WTC11 (cell line): ENCODE measurements around the gene MAP2K1. TPM values are rescaled to one million over a fixed set of nuclear protein-coding genes. Genes with fewer than 3 reads are reported as not detected.

Source experiments
- ATAC-seq: fragments of 200-7000 bp; cut with Tn5 transposase; 2 replicates; pipeline ENCODE4 v1.10.0; 2021; ENCODE audit warnings: mild to moderate bottlenecking, moderate library complexity
- CTCF ChIA-PET: fragments of 300-600 bp; sonication (Branson Sonifier 250); formaldehyde crosslinking; loops from one replicate; lab custom pipeline; 2021; ENCODE audit warnings: antibody characterized with exemption; lab: Charles Lee
- POLR2A ChIA-PET: fragments of 350-600 bp; sonication (Branson Sonifier 250); formaldehyde crosslinking; loops from one replicate; lab custom pipeline; 2021; ENCODE audit warnings: antibody characterized with exemption; lab: Charles Lee
- DNase-seq: peaks from one replicate; pipeline ENCODE4 v3.0.0; 2021; ENCODE audit warnings: low spot score
- H3K27ac Mint-ChIP-seq: 2 replicates; pipeline ENCODE4 v1.8.0; 2021; ENCODE audit warnings: mixed read lengths
- H3K27me3 Mint-ChIP-seq: 2 replicates; pipeline ENCODE4 v1.8.0; 2021; ENCODE audit warnings: low read depth, mild to moderate bottlenecking, moderate library complexity, mixed read lengths
- H3K36me3 Mint-ChIP-seq: 2 replicates; pipeline ENCODE4 v1.8.0; 2021; ENCODE audit warnings: mixed read lengths
- H3K4me1 Mint-ChIP-seq: 2 replicates; pipeline ENCODE4 v1.8.0; 2022; ENCODE audit warnings: mixed read lengths
- H3K4me3 Mint-ChIP-seq: 2 replicates; pipeline ENCODE4 v1.8.0; 2021; ENCODE audit warnings: mild to moderate bottlenecking, moderate library complexity, mixed read lengths
- H3K9me3 Mint-ChIP-seq: 2 replicates; pipeline ENCODE4 v1.8.0; 2021; ENCODE audit warnings: mixed read lengths
- AR ChIP-seq: fragments of 250-450 bp; sonication (Bioruptor Pico); IDR thresholded peaks from 2 replicates; pipeline ENCODE4 v1.9.0; 2021; ENCODE audit warnings: mild to moderate bottlenecking
- ATF2 ChIP-seq: sonication (generic); formaldehyde crosslinking; IDR thresholded peaks from 2 replicates; pipeline ENCODE4 v1.8.1; 2022; ENCODE audit warnings: low read depth, missing genetic modification reagents, borderline replicate concordance
- ATF6 ChIP-seq: sonication (generic); formaldehyde crosslinking; IDR thresholded peaks from 2 replicates; pipeline ENCODE4 v1.8.1; 2023; ENCODE audit warnings: mild to moderate bottlenecking, missing genetic modification reagents
- ERG ChIP-seq: fragments of 250-450 bp; sonication (Bioruptor Pico); IDR thresholded peaks from 2 replicates; pipeline ENCODE4 v1.8.0; 2021; ENCODE audit warnings: mild to moderate bottlenecking
- NFATC4 ChIP-seq: fragments of 250-450 bp; sonication (Bioruptor Pico); IDR thresholded peaks from 2 replicates; pipeline ENCODE4 v1.9.0; 2021; ENCODE audit warnings: mild to moderate bottlenecking
- NR3C1 ChIP-seq: sonication (generic); formaldehyde crosslinking; conservative IDR thresholded peaks from 2 replicates; pipeline ENCODE4 v1.8.1; 2023; ENCODE audit warnings: low read depth, mild to moderate bottlenecking, missing genetic modification reagents
- TCF7 ChIP-seq: sonication (generic); formaldehyde crosslinking; IDR thresholded peaks from 2 replicates; pipeline ENCODE4 v1.8.0; 2022; ENCODE audit warnings: mild to moderate bottlenecking, low read depth, missing genetic modification reagents, moderate library complexity
- USF1 ChIP-seq: sonication (generic); formaldehyde crosslinking; IDR thresholded peaks from 2 replicates; pipeline ENCODE4 v1.8.0; 2022; ENCODE audit warnings: mild to moderate bottlenecking, missing genetic modification reagents
- ZNF396 ChIP-seq: fragments of 250-450 bp; sonication (Bioruptor Pico); IDR thresholded peaks from 2 replicates; pipeline ENCODE4 v1.8.0; 2021; ENCODE audit warnings: mild to moderate bottlenecking, moderate library complexity, borderline replicate concordance
- ZNF416 ChIP-seq: fragments of 250-450 bp; sonication (Bioruptor Pico); IDR thresholded peaks from 2 replicates; pipeline ENCODE4 v1.9.0; 2021; ENCODE audit warnings: mild to moderate bottlenecking, inconsistent platforms
- total RNA-seq: library from RNA; stranded (reverse); gene quantifications from 3 replicates; pipeline ENCODE4 v1.2.3, GENCODE V29; 2021
- TF ChIP-seq, protein P1 (sequence below): sonication (generic); formaldehyde crosslinking; IDR thresholded peaks from 2 replicates; pipeline ENCODE4 v1.8.1; 2022; ENCODE audit warnings: mild to moderate bottlenecking, moderate library complexity, missing genetic modification reagents
- TF ChIP-seq, protein P2 (sequence below): sonication (generic); formaldehyde crosslinking; IDR thresholded peaks from 2 replicates; pipeline ENCODE4 v1.8.0; 2022; ENCODE audit warnings: mild to moderate bottlenecking, missing genetic modification reagents
- TF ChIP-seq, protein P3 (sequence below): fragments of 250-450 bp; sonication (Bioruptor Pico); IDR thresholded peaks from 2 replicates; pipeline ENCODE4 v2.1.2; 2022; ENCODE audit warnings: mild to moderate bottlenecking, moderate library complexity
- TF ChIP-seq, protein P4 (sequence below): fragments of 200-600 bp; IDR thresholded peaks from 2 replicates; pipeline ENCODE4 v1.8.0; 2022; ENCODE audit warnings: antibody characterized with exemption
- TF ChIP-seq, protein P5 (sequence below): sonication (generic); formaldehyde crosslinking; IDR thresholded peaks from 2 replicates; pipeline ENCODE4 v1.8.1; 2023; ENCODE audit warnings: mild to moderate bottlenecking, missing genetic modification reagents, moderate library complexity

The MAP2K1 gene
- total RNA-seq, 1 experiment from 2014 or later: 93.0 TPM

GRCh38 chr15:66477011-66477410 is 90.3 kb downstream of the MAP2K1 start:
- Mint-ChIP-seq H3K4me3 (no peak overlapping the region), H3K27me3 (no peaks in the 10 kb centered on the region), H3K27ac (peak overlapping the region; percentile 59), H3K9me3 (no peaks in the 10 kb centered on the region), H3K36me3 (peaks cover 16% of the 10 kb centered on the region), H3K4me1 (peaks cover 59% of the 10 kb centered on the region)
- ATAC-seq: no peak
- no peak for DNase-seq
- CTCF ChIA-PET: no interaction called here
- POLR2A ChIA-PET: interaction anchor here (0.5 kb wide), 1 partner anchor 51 kb away, joined by 4 read pairs; no protein-coding TSS in a partner anchor
- TF ChIP-seq, protein P1, sequence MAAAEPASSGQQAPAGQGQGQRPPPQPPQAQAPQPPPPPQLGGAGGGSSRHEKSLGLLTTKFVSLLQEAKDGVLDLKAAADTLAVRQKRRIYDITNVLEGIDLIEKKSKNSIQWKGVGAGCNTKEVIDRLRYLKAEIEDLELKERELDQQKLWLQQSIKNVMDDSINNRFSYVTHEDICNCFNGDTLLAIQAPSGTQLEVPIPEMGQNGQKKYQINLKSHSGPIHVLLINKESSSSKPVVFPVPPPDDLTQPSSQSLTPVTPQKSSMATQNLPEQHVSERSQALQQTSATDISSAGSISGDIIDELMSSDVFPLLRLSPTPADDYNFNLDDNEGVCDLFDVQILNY (CRISPR knock-in tag): no peak
- TF ChIP-seq NR3C1: no peak
- TF ChIP-seq ATF2 (CRISPR knock-in tag): no peak
- TF ChIP-seq ZNF396 (CRISPR knock-in tag): no peak
- TF ChIP-seq USF1 (CRISPR knock-in tag): no peak
- TF ChIP-seq, protein P2, sequence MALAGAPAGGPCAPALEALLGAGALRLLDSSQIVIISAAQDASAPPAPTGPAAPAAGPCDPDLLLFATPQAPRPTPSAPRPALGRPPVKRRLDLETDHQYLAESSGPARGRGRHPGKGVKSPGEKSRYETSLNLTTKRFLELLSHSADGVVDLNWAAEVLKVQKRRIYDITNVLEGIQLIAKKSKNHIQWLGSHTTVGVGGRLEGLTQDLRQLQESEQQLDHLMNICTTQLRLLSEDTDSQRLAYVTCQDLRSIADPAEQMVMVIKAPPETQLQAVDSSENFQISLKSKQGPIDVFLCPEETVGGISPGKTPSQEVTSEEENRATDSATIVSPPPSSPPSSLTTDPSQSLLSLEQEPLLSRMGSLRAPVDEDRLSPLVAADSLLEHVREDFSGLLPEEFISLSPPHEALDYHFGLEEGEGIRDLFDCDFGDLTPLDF (CRISPR knock-in tag): no peak
- TF ChIP-seq, protein P3, sequence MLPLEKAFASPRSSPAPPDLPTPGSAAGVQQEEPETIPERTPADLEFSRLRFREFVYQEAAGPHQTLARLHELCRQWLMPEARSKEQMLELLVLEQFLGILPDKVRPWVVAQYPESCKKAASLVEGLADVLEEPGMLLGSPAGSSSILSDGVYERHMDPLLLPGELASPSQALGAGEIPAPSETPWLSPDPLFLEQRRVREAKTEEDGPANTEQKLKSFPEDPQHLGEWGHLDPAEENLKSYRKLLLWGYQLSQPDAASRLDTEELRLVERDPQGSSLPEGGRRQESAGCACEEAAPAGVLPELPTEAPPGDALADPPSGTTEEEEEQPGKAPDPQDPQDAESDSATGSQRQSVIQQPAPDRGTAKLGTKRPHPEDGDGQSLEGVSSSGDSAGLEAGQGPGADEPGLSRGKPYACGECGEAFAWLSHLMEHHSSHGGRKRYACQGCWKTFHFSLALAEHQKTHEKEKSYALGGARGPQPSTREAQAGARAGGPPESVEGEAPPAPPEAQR: no peak
- no peak for TF ChIP-seq AR (CRISPR knock-in tag)
- TF ChIP-seq ZNF416 (CRISPR knock-in tag): no peak
- no peak for TF ChIP-seq ATF6
- no peak for TF ChIP-seq NFATC4 (CRISPR knock-in tag)
- TF ChIP-seq ERG (CRISPR knock-in tag): no peak
- TF ChIP-seq, protein P4, sequence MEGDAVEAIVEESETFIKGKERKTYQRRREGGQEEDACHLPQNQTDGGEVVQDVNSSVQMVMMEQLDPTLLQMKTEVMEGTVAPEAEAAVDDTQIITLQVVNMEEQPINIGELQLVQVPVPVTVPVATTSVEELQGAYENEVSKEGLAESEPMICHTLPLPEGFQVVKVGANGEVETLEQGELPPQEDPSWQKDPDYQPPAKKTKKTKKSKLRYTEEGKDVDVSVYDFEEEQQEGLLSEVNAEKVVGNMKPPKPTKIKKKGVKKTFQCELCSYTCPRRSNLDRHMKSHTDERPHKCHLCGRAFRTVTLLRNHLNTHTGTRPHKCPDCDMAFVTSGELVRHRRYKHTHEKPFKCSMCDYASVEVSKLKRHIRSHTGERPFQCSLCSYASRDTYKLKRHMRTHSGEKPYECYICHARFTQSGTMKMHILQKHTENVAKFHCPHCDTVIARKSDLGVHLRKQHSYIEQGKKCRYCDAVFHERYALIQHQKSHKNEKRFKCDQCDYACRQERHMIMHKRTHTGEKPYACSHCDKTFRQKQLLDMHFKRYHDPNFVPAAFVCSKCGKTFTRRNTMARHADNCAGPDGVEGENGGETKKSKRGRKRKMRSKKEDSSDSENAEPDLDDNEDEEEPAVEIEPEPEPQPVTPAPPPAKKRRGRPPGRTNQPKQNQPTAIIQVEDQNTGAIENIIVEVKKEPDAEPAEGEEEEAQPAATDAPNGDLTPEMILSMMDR: no peak
- TF ChIP-seq TCF7 (CRISPR knock-in tag): no peak
- TF ChIP-seq, protein P5, sequence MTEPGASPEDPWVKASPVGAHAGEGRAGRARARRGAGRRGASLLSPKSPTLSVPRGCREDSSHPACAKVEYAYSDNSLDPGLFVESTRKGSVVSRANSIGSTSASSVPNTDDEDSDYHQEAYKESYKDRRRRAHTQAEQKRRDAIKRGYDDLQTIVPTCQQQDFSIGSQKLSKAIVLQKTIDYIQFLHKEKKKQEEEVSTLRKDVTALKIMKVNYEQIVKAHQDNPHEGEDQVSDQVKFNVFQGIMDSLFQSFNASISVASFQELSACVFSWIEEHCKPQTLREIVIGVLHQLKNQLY (CRISPR knock-in tag): no peak
